Transverse colon (tissue), 4 donors: Measurements from ENCODE around the gene HNRNPUL1.

Source experiments
- EP300 ChIP-seq: sonication (generic); formaldehyde crosslinking; IDR thresholded peaks from one replicate; pipeline ENCODE4 v1.6.1; 2017; ENCODE audit warnings: antibody characterized with exemption, low read depth
- POLR2A ChIP-seq: fragments of 450-650 bp; IDR thresholded peaks from one replicate; pipeline ENCODE4 v1.6.1; 2016; ENCODE audit warnings: antibody characterized with exemption, mild to moderate bottlenecking, moderate library complexity
- POLR2AphosphoS5 ChIP-seq, 3 donors: sonication (generic); formaldehyde crosslinking; IDR thresholded peaks; one replicate each; pipeline ENCODE4 v1.6.1; 2016; ENCODE audit warnings: antibody characterized with exemption in 3 of 3
- TF ChIP-seq, protein P1 (sequence below), 5 experiments: fragments of 200-600 bp in 3 of 5; fragments of 450-650 bp in 2 of 5; sonication (generic) in 3 of 5; IDR thresholded peaks; 1 replicate in 2 of 5; 2 replicates in 3 of 5; pipeline ENCODE4 v1.5.1; 2016 to 2017; ENCODE audit warnings: antibody characterized with exemption in 5 of 5, inconsistent platforms in 3 of 5, mild to moderate bottlenecking in 2 of 5, moderate library complexity in 1 of 5

DNA sequence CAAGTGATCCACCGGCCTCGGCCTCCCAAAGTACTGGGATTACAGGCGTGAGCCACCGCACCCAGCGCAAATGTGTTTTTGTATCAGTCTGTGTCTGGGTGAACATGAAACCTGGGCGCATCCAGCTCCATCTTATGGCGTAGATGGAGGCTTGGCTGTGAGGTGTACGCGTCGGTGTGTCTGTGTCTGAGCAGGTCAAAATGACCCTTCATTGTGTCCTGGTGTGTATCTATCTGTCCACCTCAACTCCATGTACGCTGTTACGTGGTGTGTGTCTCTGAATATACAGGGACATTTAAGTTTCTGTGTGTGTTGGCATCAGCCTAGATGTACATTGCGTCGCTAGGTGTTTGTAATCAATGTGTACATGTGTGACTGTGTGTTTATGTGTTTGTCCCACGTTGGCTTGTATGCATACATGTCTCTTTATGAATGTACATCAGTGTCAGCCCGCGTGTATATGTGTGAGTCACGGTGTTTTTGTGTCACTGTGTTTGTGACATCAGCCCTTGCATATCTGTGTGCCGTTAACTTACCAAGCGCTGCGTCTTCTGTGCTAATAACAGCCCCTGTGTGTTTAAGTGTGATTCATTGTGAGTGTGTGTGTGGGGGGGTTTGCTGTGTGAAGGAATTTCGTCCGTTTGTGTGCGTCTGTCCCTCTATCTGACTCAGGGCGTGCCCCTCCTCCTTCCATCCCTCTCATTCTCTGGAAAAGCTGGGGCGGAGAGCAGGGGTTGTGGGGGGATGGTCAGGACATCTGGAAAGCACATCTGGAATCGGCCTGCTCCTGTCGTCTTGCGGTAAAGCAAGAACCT lies 38.7 kb upstream of the HNRNPUL1 start:
- TF ChIP-seq, protein P1, sequence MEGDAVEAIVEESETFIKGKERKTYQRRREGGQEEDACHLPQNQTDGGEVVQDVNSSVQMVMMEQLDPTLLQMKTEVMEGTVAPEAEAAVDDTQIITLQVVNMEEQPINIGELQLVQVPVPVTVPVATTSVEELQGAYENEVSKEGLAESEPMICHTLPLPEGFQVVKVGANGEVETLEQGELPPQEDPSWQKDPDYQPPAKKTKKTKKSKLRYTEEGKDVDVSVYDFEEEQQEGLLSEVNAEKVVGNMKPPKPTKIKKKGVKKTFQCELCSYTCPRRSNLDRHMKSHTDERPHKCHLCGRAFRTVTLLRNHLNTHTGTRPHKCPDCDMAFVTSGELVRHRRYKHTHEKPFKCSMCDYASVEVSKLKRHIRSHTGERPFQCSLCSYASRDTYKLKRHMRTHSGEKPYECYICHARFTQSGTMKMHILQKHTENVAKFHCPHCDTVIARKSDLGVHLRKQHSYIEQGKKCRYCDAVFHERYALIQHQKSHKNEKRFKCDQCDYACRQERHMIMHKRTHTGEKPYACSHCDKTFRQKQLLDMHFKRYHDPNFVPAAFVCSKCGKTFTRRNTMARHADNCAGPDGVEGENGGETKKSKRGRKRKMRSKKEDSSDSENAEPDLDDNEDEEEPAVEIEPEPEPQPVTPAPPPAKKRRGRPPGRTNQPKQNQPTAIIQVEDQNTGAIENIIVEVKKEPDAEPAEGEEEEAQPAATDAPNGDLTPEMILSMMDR (IDR thresholded peaks at IDR 0.05): no peak
- TF ChIP-seq POLR2A (no peak), EP300 (no peak), POLR2AphosphoS5 (IDR thresholded peaks at IDR 0.05) (peak in 2 of 3 donors; percentile 32 to 35)
